ENCODE measurements around the gene MATR3. TPM values are rescaled to one million over a fixed set of nuclear protein-coding genes. Genes with fewer than 3 reads are reported as not detected.

Gene MATR3
- total RNA-seq, 4 donors from 2014 or later, result 270 to 549 (median 314) TPM

- TF ChIP-seq CTCF (IDR thresholded peaks at IDR 0.05) (no peak), POLR2A (IDR thresholded peaks at IDR 0.05) (no peak)
- Histone ChIP-seq H3K36me3 (no peaks in the 10 kb centered on the region), H3K4me3 (no peak overlapping the region), H3K9me3 (no peaks in the 10 kb centered on the region), H3K4me1 (no peaks in the 10 kb centered on the region), H3K27ac (no peak overlapping the region), H3K27me3 (no peaks in the 10 kb centered on the region)
- peak; percentile 4 to 10 for DNase-seq
- intact Hi-C loops (cut with DNase I; ENCODE audit: low total_unique reads), result no loop called here
Observed at GRCh38 chr5:139377226-139377625, 83.7 kb downstream of the MATR3 start.

- peak in 1 of 2 donors; percentile 14 for DNase-seq
- intact Hi-C loops (cut with DNase I; ENCODE audit: low total_unique reads), result no loop called here
- Histone ChIP-seq H3K4me3 (no peak overlapping the region), H3K4me1 (no peaks in the 10 kb centered on the region), H3K9me3 (no peaks in the 10 kb centered on the region), H3K36me3 (no peaks in the 10 kb centered on the region), H3K27ac (no peak overlapping the region), H3K27me3 (no peaks in the 10 kb centered on the region)
- TF ChIP-seq CTCF (IDR thresholded peaks at IDR 0.05) (no peak), POLR2A (IDR thresholded peaks at IDR 0.05) (no peak)
Observed at GRCh38 chr5:139378101-139378825, 84.7 kb downstream of the MATR3 start.

- no peak overlapping the region for H3K27ac ChIP-seq
- peak in 1 of 2 donors; percentile 3 for DNase-seq
- intact Hi-C loops (cut with DNase I; ENCODE audit: low total_unique reads), result no loop called here
- H3K36me3 ChIP-seq, result no peaks in the 10 kb centered on the region
- TF ChIP-seq POLR2A (IDR thresholded peaks at IDR 0.05), result no peak
- TF ChIP-seq CTCF (IDR thresholded peaks at IDR 0.05), result no peak
- H3K4me3 ChIP-seq, result no peak overlapping the region
- no peaks in the 10 kb centered on the region for H3K4me1 ChIP-seq
- no peaks in the 10 kb centered on the region for H3K27me3 ChIP-seq
- H3K9me3 ChIP-seq, result no peaks in the 10 kb centered on the region
Observed at GRCh38 chr5:139378941-139379361, 85.4 kb downstream of the MATR3 start.

GRCh38 chr5:139379626-139380449 lies 86.3 kb downstream of the MATR3 start:
- TF ChIP-seq POLR2A (IDR thresholded peaks at IDR 0.05) (no peak), CTCF (IDR thresholded peaks at IDR 0.05) (no peak)
- Histone ChIP-seq H3K27ac (no peak overlapping the region), H3K4me1 (no peaks in the 10 kb centered on the region), H3K9me3 (no peaks in the 10 kb centered on the region), H3K27me3 (no peaks in the 10 kb centered on the region), H3K4me3 (no peak overlapping the region), H3K36me3 (no peaks in the 10 kb centered on the region)
- intact Hi-C loops (cut with DNase I; ENCODE audit: low total_unique reads), result no loop called here
- no peak for DNase-seq

Small RNAs within 50 kb of the gene (small RNA-seq; reads per million reads assigned to genes)
- gene RNA5SP195, result not detected
- gene SNORA74A, result 22.1 reads per million, percentile 91 among the genes with 10 or more reads in this experiment
- 10.3 reads per million, percentile 90 among the genes with 10 or more reads in this experiment for gene SNORA74D

Other genes with a start within 250 kb of the MATR3 start
- 100 to 1,000 TPM in 1 of 4 donors, 10 to 100 TPM in 3; 17.4 to 122 (median 58.3) TPM for gene SIL1, start 95.4 kb upstream of the MATR3 start, total RNA-seq
- gene PAIP2, start 48.1 kb downstream of the MATR3 start, total RNA-seq, result 100 to 1,000 TPM in 1 of 4 donors, 10 to 100 TPM in 3; 43.5 to 144 (median 87.7) TPM
- 1 to 10 TPM in 2 of 4 donors, under 1 TPM in 1, not detected in 1; 0.30 to 5.5 (median 1.0) TPM for gene SLC23A1, start 89.6 kb downstream of the MATR3 start, total RNA-seq
- gene MZB1, start 96.2 kb downstream of the MATR3 start, total RNA-seq, result 1 to 10 TPM in 2 of 4 donors, not detected in 2; 1.3 to 5.6 TPM
- gene PROB1, start 101.4 kb downstream of the MATR3 start, total RNA-seq, result 1 to 10 TPM in 3 of 4 donors, not detected in 1; 1.5 to 8.3 (median 1.7) TPM
- 1 to 10 TPM in 2 of 4 donors, not detected in 2; 2.4 to 3.4 TPM for gene SPATA24, start 110.3 kb downstream of the MATR3 start, total RNA-seq
- 10 to 100 TPM in 2 of 4 donors, 1 to 10 TPM in 2; 3.1 to 21.6 (median 12.6) TPM for gene DNAJC18, start 145.8 kb downstream of the MATR3 start, total RNA-seq
- 10 to 100 TPM; 19.2 to 68.9 (median 42.0) TPM for gene ECSCR, start 169.0 kb downstream of the MATR3 start, total RNA-seq
- not detected for gene SMIM33, start 177.3 kb downstream of the MATR3 start, total RNA-seq
- 10 to 100 TPM; 16.9 to 90.1 (median 48.5) TPM for gene STING1, start 189.0 kb downstream of the MATR3 start, total RNA-seq

Measured in uterus (tissue), 4 donors.